ENCODE results near the gene GNLY.
"Not testable (repeated sequence)": the region's sequence is repeated elsewhere in the genome, so short reads cannot be mapped to it uniquely, and the experiment has no call there.

Gene GNLY

GRCh38 chr2:85663594-85664565, 30.3 kb upstream of the GNLY start:
- DNase-seq (ENCODE audit: low read depth, low spot score) = no peak

- no peak for DNase-seq (ENCODE audit: low read depth, low spot score)
These were observed 28.8 kb upstream of the GNLY start for GRCh38 chr2:85665264-85665937.

- no peak for DNase-seq (ENCODE audit: low read depth, low spot score)
These were observed 28.1 kb upstream of the GNLY start for GRCh38 chr2:85666016-85666415.

- no peak for DNase-seq (ENCODE audit: low read depth, low spot score)
These were observed 27.5 kb upstream of the GNLY start for GRCh38 chr2:85666435-85667316.

- no peak for DNase-seq (ENCODE audit: low read depth, low spot score)
These were observed 26.6 kb upstream of the GNLY start for GRCh38 chr2:85667561-85668008.

GRCh38 chr2:85668009-85668856, 25.9 kb upstream of the GNLY start, which contains the start of gene SFTPB:
Gene SFTPB (minus strand): TSS chr2:85668199. CDS start chr2:85668183, 16 bp downstream.
- no peak for DNase-seq (ENCODE audit: low read depth, low spot score)

- no peak for DNase-seq (ENCODE audit: low read depth, low spot score)
These were observed 25.4 kb upstream of the GNLY start for GRCh38 chr2:85668857-85669142.

GRCh38 chr2:85669549-85669948, 24.6 kb upstream of the GNLY start:
- no peak for DNase-seq (ENCODE audit: low read depth, low spot score)

GRCh38 chr2:85670416-85670815, 23.7 kb upstream of the GNLY start:
- DNase-seq (ENCODE audit: low read depth, low spot score) = not testable (repeated sequence)

GRCh38 chr2:85672456-85672855, 21.7 kb upstream of the GNLY start:
- DNase-seq (ENCODE audit: low read depth, low spot score) = no peak

- DNase-seq (ENCODE audit: low read depth, low spot score) = no peak
These were observed 20.3 kb upstream of the GNLY start for GRCh38 chr2:85673716-85674375.

GRCh38 chr2:85674417-85674816, 19.7 kb upstream of the GNLY start:
- no peak for DNase-seq (ENCODE audit: low read depth, low spot score)

GRCh38 chr2:85675427-85675826, 18.7 kb upstream of the GNLY start:
- no peak for DNase-seq (ENCODE audit: low read depth, low spot score)

GRCh38 chr2:85675866-85676548, 18.2 kb upstream of the GNLY start:
- DNase-seq (ENCODE audit: low read depth, low spot score) = no peak

GRCh38 chr2:85678377-85678776, 15.8 kb upstream of the GNLY start:
- no peak for DNase-seq (ENCODE audit: low read depth, low spot score)

- peak; percentile 36 for DNase-seq (ENCODE audit: low read depth, low spot score)
These were observed 15.1 kb upstream of the GNLY start for GRCh38 chr2:85678794-85679672.

GRCh38 chr2:85680707-85681371, 13.3 kb upstream of the GNLY start:
- DNase-seq (ENCODE audit: low read depth, low spot score) = no peak

- no peak for DNase-seq (ENCODE audit: low read depth, low spot score)
These were observed 12.8 kb upstream of the GNLY start for GRCh38 chr2:85681372-85681763.

All from brain pericyte (primary cell).